ENCODE measurements around the gene SLITRK6.

The SLITRK6 gene

GRCh38 chr13:85816413-85816812 lies 17.2 kb upstream of the SLITRK6 start:
- ChIA-PET POLR2A (no interaction called here), CTCF (interaction anchor here (2.8 kb wide), 1 partner anchor 12 kb away, joined by 12 read pairs; no protein-coding TSS in a partner anchor)
- H3K9me3 ChIP-seq (ENCODE audit: control insufficient read depth, insufficient read depth, low read depth, low read length) = no peaks in the 10 kb centered on the region
- H3K36me3 ChIP-seq (ENCODE audit: control insufficient read depth in 2 of 2, insufficient read depth in 1 of 2, low read length in 2 of 2) = no peaks in the 10 kb centered on the region
- H3K4me3 ChIP-seq (ENCODE audit: low read depth, low read length) = no peak overlapping the region
- no peaks in the 10 kb centered on the region for H3K4me1 ChIP-seq (ENCODE audit: control insufficient read depth, insufficient read depth, low read length)
- H3K27ac ChIP-seq (ENCODE audit: extremely low read depth, low read depth, low read length) = no peak overlapping the region
- TF ChIP-seq YY2 (tag by site-specific recombination; IDR thresholded peaks at IDR 0.05) (no peak), ZNF610 (tag by site-specific recombination; IDR thresholded peaks at IDR 0.05; ENCODE audit: borderline replicate concordance) (no peak), ZNF658 (tag by site-specific recombination; IDR thresholded peaks at IDR 0.05) (no peak), ZBTB8A (tag by site-specific recombination; IDR thresholded peaks at IDR 0.05) (no peak), ZBTB21 (tag by site-specific recombination; IDR thresholded peaks at IDR 0.05) (no peak), ZNF555 (tag by site-specific recombination; conservative IDR thresholded peaks at IDR 0.05) (no peak), ZNF341 (tag by site-specific recombination; IDR thresholded peaks at IDR 0.05; ENCODE audit: low read depth) (no peak), ZNF174 (tag by site-specific recombination; IDR thresholded peaks at IDR 0.05) (no peak), ZNF521 (tag by site-specific recombination; IDR thresholded peaks at IDR 0.05) (no peak), ZBTB7A (tag by site-specific recombination; IDR thresholded peaks at IDR 0.05; ENCODE audit: low read depth) (no peak), PRDM4 (tag by site-specific recombination; IDR thresholded peaks at IDR 0.05) (no peak), ZNF24 (tag by site-specific recombination; IDR thresholded peaks at IDR 0.05) (no peak), GLIS2 (tag by site-specific recombination; IDR thresholded peaks at IDR 0.05) (no peak), HOXA7 (CRISPR knock-in tag; IDR thresholded peaks at IDR 0.05; ENCODE audit: borderline replicate concordance) (no peak), ZNF785 (tag by site-specific recombination; IDR thresholded peaks at IDR 0.05) (no peak), ZNF518A (tag by site-specific recombination; conservative IDR thresholded peaks at IDR 0.05; ENCODE audit: low read depth) (no peak), ZNF169 (tag by site-specific recombination; IDR thresholded peaks at IDR 0.05) (no peak), WT1 (tag by site-specific recombination; IDR thresholded peaks at IDR 0.05) (no peak), ZNF704 (tag by site-specific recombination; IDR thresholded peaks at IDR 0.05) (no peak), ZNF473 (tag by site-specific recombination; IDR thresholded peaks at IDR 0.05) (no peak)

All from HEK293 (cell line).